K562 (cell line): ENCODE results near the gene PKDCC.

Experiments used
- CC2D1A ChIP-seq: fragments of 450-650 bp; IDR thresholded peaks from 2 replicates; pipeline ENCODE4 v1.6.1; 2017; ENCODE audit warnings: mild to moderate bottlenecking
- JUN ChIP-seq, 2 experiments: sonication (generic) in 1 of 2; formaldehyde crosslinking in 1 of 2; IDR thresholded peaks; 2 replicates each; pipeline versions ENCODE4 v1.6.1 to v1.8.0; 2012 to 2022; ENCODE audit warnings: borderline replicate concordance in 2 of 2, mild to moderate bottlenecking in 2 of 2, improper control_type of control experiment in 1 of 2, low read depth in 1 of 2, low read length in 1 of 2, missing genetic modification reagents in 1 of 2
- SIN3B ChIP-seq: fragments of 450-650 bp; IDR thresholded peaks from 2 replicates; pipeline ENCODE4 v1.6.1; 2017; ENCODE audit warnings: low read depth, mild to moderate bottlenecking, moderate library complexity
- STAT5A ChIP-seq: IDR thresholded peaks from 2 replicates; pipeline ENCODE4 v1.6.1; 2012; ENCODE audit warnings: low read length, inconsistent platforms, borderline replicate concordance
- TAF1 ChIP-seq: IDR thresholded peaks from 2 replicates; pipeline ENCODE4 v1.6.1; 2011; ENCODE audit warnings: mild to moderate bottlenecking, low read length, moderate library complexity; ENCODE audit not compliant: insufficient read depth, control insufficient read depth, severe bottlenecking; ENCODE audit errors: extremely low read depth
- TF ChIP-seq, protein P1 (sequence below): sonication (generic); formaldehyde crosslinking; IDR thresholded peaks from 2 replicates; pipeline ENCODE4 v1.4.0; 2020; ENCODE audit warnings: mild to moderate bottlenecking, missing genetic modification reagents
- TF ChIP-seq, protein P2 (sequence below): sonication (generic); formaldehyde crosslinking; IDR thresholded peaks from 2 replicates; pipeline ENCODE4 v1.8.0; 2022; ENCODE audit warnings: missing genetic modification reagents, mild to moderate bottlenecking, borderline replicate concordance

DNA sequence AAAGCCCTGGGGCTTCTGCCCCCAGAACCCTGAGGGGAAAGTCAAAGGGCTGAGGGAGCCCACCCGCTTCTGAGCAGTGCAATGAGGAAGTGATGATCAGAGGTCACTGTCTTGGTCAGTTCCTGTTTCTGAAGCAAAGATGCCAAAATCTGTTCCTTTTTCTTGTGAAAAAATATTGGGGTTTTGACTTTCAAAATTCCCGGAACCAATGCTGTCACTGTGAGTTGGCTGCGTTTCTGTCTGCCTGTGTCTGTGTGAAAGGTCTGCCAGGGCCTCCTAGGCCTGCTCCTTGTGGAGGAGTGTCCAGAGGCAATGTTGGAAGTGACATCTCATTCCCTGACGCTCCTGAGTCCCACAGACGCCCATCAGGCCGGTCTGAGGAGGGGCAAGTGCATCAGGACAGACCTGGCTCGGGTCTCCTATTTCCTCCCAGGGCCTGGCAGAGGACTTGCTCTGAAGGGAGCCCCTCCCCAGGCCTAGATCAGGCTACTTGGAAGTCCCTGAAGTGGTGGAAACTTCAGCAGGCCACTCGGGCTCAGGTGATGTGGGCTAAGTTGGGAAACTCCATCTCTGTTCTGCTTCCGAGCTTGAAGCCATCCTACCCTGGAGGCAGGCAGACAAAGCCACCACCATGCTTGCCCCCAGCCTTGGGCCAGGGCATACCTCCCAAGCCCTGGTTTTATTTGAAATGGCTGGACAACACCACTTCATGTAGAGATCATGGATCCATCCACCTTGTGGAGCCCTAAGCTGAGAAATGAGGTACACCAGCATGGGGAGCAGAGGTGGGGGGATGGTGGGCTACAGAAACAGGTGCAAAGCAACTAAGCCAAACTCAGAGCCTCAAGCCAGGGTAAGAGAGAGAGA is 51.0 kb downstream of the PKDCC start:
- TF ChIP-seq JUN (IDR thresholded peaks at IDR 0.05; ENCODE audit: borderline replicate concordance, low read depth, low read length) (no peak), JUN (CRISPR knock-in tag; IDR thresholded peaks at IDR 0.05; ENCODE audit: borderline replicate concordance) (no peak), TAF1 (no peak), CC2D1A (no peak), STAT5A (no peak), SIN3B (no peak)
- TF ChIP-seq, protein P1, sequence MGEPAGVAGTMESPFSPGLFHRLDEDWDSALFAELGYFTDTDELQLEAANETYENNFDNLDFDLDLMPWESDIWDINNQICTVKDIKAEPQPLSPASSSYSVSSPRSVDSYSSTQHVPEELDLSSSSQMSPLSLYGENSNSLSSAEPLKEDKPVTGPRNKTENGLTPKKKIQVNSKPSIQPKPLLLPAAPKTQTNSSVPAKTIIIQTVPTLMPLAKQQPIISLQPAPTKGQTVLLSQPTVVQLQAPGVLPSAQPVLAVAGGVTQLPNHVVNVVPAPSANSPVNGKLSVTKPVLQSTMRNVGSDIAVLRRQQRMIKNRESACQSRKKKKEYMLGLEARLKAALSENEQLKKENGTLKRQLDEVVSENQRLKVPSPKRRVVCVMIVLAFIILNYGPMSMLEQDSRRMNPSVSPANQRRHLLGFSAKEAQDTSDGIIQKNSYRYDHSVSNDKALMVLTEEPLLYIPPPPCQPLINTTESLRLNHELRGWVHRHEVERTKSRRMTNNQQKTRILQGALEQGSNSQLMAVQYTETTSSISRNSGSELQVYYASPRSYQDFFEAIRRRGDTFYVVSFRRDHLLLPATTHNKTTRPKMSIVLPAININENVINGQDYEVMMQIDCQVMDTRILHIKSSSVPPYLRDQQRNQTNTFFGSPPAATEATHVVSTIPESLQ (CRISPR knock-in tag), result no peak
- TF ChIP-seq, protein P2, sequence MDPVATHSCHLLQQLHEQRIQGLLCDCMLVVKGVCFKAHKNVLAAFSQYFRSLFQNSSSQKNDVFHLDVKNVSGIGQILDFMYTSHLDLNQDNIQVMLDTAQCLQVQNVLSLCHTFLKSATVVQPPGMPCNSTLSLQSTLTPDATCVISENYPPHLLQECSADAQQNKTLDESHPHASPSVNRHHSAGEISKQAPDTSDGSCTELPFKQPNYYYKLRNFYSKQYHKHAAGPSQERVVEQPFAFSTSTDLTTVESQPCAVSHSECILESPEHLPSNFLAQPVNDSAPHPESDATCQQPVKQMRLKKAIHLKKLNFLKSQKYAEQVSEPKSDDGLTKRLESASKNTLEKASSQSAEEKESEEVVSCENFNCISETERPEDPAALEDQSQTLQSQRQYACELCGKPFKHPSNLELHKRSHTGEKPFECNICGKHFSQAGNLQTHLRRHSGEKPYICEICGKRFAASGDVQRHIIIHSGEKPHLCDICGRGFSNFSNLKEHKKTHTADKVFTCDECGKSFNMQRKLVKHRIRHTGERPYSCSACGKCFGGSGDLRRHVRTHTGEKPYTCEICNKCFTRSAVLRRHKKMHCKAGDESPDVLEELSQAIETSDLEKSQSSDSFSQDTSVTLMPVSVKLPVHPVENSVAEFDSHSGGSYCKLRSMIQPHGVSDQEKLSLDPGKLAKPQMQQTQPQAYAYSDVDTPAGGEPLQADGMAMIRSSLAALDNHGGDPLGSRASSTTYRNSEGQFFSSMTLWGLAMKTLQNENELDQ (CRISPR knock-in tag), result no peak
